Neural cell (in vitro differentiated cells): Measurements from ENCODE around the gene ANKFN1. TPM values are rescaled to one million over a fixed set of nuclear protein-coding genes. Genes with fewer than 3 reads are reported as not detected.

ENCODE experiments used
- H2AFZ ChIP-seq: fragments of 200-600, 300-800 bp; sonication (generic), shearing (Covaris generic); 2 replicates; pipeline ENCODE4 v1.6.0; 2014; ENCODE audit warnings: low read depth, mild to moderate bottlenecking, antibody characterized with exemption, low read length, moderate library complexity
- H3F3A ChIP-seq: fragments of 200-600 bp; shearing (Covaris generic); 2 replicates; pipeline ENCODE4 v1.6.1; 2016; ENCODE audit warnings: mild to moderate bottlenecking, moderate library complexity, mixed read lengths, antibody characterized with exemption, low read length; ENCODE audit not compliant: insufficient read depth, poor library complexity, severe bottlenecking
- H3K27ac ChIP-seq: fragments of 200-600, 300-800 bp; sonication (generic), shearing (Covaris generic); 2 replicates; pipeline ENCODE4 v1.5.1; 2014; ENCODE audit warnings: mild to moderate bottlenecking, low read length, moderate library complexity
- H3K27me3 ChIP-seq: fragments of 300-800, 200-600 bp; sonication (generic), shearing (Covaris generic); 2 replicates; pipeline ENCODE4 v1.6.0; 2014; ENCODE audit warnings: mild to moderate bottlenecking, low read depth, low read length, moderate library complexity; ENCODE audit not compliant: insufficient read depth
- H3K36me3 ChIP-seq: fragments of 300-800, 200-600 bp; sonication (generic), shearing (Covaris generic); 2 replicates; pipeline ENCODE4 v1.5.1; 2014; ENCODE audit warnings: mild to moderate bottlenecking, antibody characterized with exemption, low read length, moderate library complexity; ENCODE audit not compliant: insufficient read depth
- H3K4me2 ChIP-seq: fragments of 300-800, 200-600 bp; sonication (generic), shearing (Covaris generic); 2 replicates; pipeline ENCODE4 v1.6.0; 2014; ENCODE audit warnings: mild to moderate bottlenecking, low read length
- H3K4me3 ChIP-seq: fragments of 300-800, 200-600 bp; sonication (generic), shearing (Covaris generic); 2 replicates; pipeline ENCODE4 v1.5.1; 2014; ENCODE audit warnings: mild to moderate bottlenecking, low read length, moderate library complexity
- H3K79me2 ChIP-seq: fragments of 200-600 bp; shearing (Covaris generic); replicated peaks from 2 replicates; pipeline ENCODE4 v1.6.0; 2014; ENCODE audit warnings: mild to moderate bottlenecking, low read length, moderate library complexity; ENCODE audit not compliant: insufficient read depth
- H3K9ac ChIP-seq: fragments of 300-800, 200-600 bp; sonication (generic), shearing (Covaris generic); 2 replicates; pipeline ENCODE4 v1.6.1; 2016; ENCODE audit warnings: mild to moderate bottlenecking, low read length, mixed read lengths
- H3K9me2 ChIP-seq: fragments of 200-600 bp; shearing (Covaris generic); 2 replicates; pipeline ENCODE4 v1.6.1; 2016; ENCODE audit warnings: mild to moderate bottlenecking, low read length, mixed read lengths; ENCODE audit not compliant: insufficient read depth
- H3K9me3 ChIP-seq: fragments of 200-600, 300-800 bp; sonication (generic), shearing (Covaris generic); 2 replicates; pipeline ENCODE4 v1.6.1; 2016; ENCODE audit warnings: mild to moderate bottlenecking, mixed run types, low read length, moderate library complexity, mixed read lengths
- H4K20me1 ChIP-seq: fragments of 200-600 bp; shearing (Covaris generic); 2 replicates; pipeline ENCODE4 v1.6.1; 2016; ENCODE audit warnings: mild to moderate bottlenecking, mixed run types; ENCODE audit not compliant: insufficient read depth
- EP300 ChIP-seq: fragments of 450-650 bp; conservative IDR thresholded peaks from 2 replicates; pipeline ENCODE4 v1.6.1; 2014; ENCODE audit warnings: antibody characterized with exemption, mild to moderate bottlenecking, moderate library complexity; ENCODE audit not compliant: poor library complexity, severe bottlenecking
- EZH2 ChIP-seq: fragments of 200-600, 300-800 bp; shearing (Covaris generic), sonication (generic); IDR thresholded peaks from 2 replicates; pipeline ENCODE4 v1.6.1; 2014; ENCODE audit warnings: antibody characterized with exemption, low read length, borderline replicate concordance, mild to moderate bottlenecking; ENCODE audit not compliant: insufficient read depth, poor library complexity, severe bottlenecking
- MXI1 ChIP-seq: fragments of 450-650 bp; conservative IDR thresholded peaks from 2 replicates; pipeline ENCODE4 v1.6.1; 2014; ENCODE audit warnings: antibody characterized with exemption, mild to moderate bottlenecking; ENCODE audit not compliant: poor library complexity, severe bottlenecking
- POLR2AphosphoS5 ChIP-seq: IDR thresholded peaks from 2 replicates; pipeline ENCODE4 v1.6.1; 2012
- RAD21 ChIP-seq: fragments of 450-650 bp; conservative IDR thresholded peaks from 2 replicates; pipeline ENCODE4 v1.6.1; 2014; ENCODE audit warnings: antibody characterized with exemption, mild to moderate bottlenecking, moderate library complexity
- SMC3 ChIP-seq: fragments of 450-650 bp; conservative IDR thresholded peaks from 2 replicates; pipeline ENCODE4 v1.6.1; 2014; ENCODE audit warnings: antibody characterized with exemption, mild to moderate bottlenecking, moderate library complexity; ENCODE audit not compliant: poor library complexity
- TAF1 ChIP-seq: IDR thresholded peaks from 2 replicates; pipeline ENCODE4 v1.6.1; 2012; ENCODE audit warnings: low read depth
- polyA plus RNA-seq: library from polyadenylated mRNA; depleted of rRNA; stranded (reverse); fragments of >200 nt; gene quantifications from 2 replicates; pipeline ENCODE4 v1.2.3, GENCODE V29; 2014
- TF ChIP-seq, protein P1 (sequence below): fragments of 450-650 bp; IDR thresholded peaks from 2 replicates; pipeline ENCODE4 v1.5.1; 2014; ENCODE audit warnings: antibody characterized with exemption, mild to moderate bottlenecking, moderate library complexity; ENCODE audit not compliant: poor library complexity, severe bottlenecking
- TF ChIP-seq, protein P2 (sequence below): IDR thresholded peaks from 2 replicates; pipeline ENCODE4 v1.6.1; 2012; ENCODE audit warnings: borderline replicate concordance

ANKFN1 gene
- polyA plus RNA-seq, 1 donor from 2014 or later, result 0.14 TPM

- Histone ChIP-seq H3K79me2 (no peaks in the 10 kb centered on the region), H3K9me3 (no peaks in the 10 kb centered on the region), H4K20me1 (no peaks in the 10 kb centered on the region), H3K27ac (no peak overlapping the region), H3K27me3 (no peaks in the 10 kb centered on the region), H3K4me3 (no peak overlapping the region), H3K36me3 (no peaks in the 10 kb centered on the region), H3K9ac (no peak overlapping the region), H2AFZ (no peak overlapping the region), H3F3A (no peaks in the 10 kb centered on the region), H3K9me2 (no peaks in the 10 kb centered on the region), H3K4me2 (no peak overlapping the region)
- no peak for TF ChIP-seq EP300
- TF ChIP-seq, protein P1, sequence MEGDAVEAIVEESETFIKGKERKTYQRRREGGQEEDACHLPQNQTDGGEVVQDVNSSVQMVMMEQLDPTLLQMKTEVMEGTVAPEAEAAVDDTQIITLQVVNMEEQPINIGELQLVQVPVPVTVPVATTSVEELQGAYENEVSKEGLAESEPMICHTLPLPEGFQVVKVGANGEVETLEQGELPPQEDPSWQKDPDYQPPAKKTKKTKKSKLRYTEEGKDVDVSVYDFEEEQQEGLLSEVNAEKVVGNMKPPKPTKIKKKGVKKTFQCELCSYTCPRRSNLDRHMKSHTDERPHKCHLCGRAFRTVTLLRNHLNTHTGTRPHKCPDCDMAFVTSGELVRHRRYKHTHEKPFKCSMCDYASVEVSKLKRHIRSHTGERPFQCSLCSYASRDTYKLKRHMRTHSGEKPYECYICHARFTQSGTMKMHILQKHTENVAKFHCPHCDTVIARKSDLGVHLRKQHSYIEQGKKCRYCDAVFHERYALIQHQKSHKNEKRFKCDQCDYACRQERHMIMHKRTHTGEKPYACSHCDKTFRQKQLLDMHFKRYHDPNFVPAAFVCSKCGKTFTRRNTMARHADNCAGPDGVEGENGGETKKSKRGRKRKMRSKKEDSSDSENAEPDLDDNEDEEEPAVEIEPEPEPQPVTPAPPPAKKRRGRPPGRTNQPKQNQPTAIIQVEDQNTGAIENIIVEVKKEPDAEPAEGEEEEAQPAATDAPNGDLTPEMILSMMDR, result no peak
- no peak for TF ChIP-seq SMC3
- TF ChIP-seq TAF1, result no peak
- TF ChIP-seq MXI1, result no peak
- no peak for TF ChIP-seq RAD21
- TF ChIP-seq, protein P2, sequence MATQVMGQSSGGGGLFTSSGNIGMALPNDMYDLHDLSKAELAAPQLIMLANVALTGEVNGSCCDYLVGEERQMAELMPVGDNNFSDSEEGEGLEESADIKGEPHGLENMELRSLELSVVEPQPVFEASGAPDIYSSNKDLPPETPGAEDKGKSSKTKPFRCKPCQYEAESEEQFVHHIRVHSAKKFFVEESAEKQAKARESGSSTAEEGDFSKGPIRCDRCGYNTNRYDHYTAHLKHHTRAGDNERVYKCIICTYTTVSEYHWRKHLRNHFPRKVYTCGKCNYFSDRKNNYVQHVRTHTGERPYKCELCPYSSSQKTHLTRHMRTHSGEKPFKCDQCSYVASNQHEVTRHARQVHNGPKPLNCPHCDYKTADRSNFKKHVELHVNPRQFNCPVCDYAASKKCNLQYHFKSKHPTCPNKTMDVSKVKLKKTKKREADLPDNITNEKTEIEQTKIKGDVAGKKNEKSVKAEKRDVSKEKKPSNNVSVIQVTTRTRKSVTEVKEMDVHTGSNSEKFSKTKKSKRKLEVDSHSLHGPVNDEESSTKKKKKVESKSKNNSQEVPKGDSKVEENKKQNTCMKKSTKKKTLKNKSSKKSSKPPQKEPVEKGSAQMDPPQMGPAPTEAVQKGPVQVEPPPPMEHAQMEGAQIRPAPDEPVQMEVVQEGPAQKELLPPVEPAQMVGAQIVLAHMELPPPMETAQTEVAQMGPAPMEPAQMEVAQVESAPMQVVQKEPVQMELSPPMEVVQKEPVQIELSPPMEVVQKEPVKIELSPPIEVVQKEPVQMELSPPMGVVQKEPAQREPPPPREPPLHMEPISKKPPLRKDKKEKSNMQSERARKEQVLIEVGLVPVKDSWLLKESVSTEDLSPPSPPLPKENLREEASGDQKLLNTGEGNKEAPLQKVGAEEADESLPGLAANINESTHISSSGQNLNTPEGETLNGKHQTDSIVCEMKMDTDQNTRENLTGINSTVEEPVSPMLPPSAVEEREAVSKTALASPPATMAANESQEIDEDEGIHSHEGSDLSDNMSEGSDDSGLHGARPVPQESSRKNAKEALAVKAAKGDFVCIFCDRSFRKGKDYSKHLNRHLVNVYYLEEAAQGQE, result no peak
- TF ChIP-seq EZH2, result no peak
- no peak for TF ChIP-seq POLR2AphosphoS5
Observed at GRCh38 chr17:56111706-56112485, 41.4 kb upstream of the ANKFN1 start.

DNA sequence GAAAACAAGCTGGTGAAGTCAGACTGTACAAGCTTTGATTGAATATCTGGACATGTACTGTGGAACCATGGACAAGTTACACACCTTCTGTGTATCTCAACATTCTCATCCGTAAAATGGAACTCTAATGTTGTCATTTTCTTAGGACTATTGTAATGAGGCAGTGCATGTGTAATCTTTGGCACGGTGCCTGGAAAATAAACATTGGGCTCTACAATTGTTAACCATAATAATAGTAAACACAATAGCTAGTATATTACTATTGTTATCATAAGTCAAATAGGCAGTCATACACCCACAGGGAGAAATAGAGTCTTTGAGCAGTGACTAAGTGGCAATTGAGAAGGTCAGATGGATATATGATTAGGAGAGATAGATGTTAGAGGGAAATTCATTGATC lies 39.8 kb upstream of the ANKFN1 start:
- no peak overlapping the region for H3K9ac ChIP-seq
- H3K27me3 ChIP-seq, result no peaks in the 10 kb centered on the region
- no peak overlapping the region for H3K4me3 ChIP-seq

More for the DNA sequence above, 39.8 kb upstream of the ANKFN1 start:
- no peaks in the 10 kb centered on the region for H4K20me1 ChIP-seq
- H3K4me2 ChIP-seq, result no peak overlapping the region
- H2AFZ ChIP-seq, result no peak overlapping the region
- H3K27ac ChIP-seq, result no peak overlapping the region
- no peaks in the 10 kb centered on the region for H3K9me2 ChIP-seq
- H3K36me3 ChIP-seq, result no peaks in the 10 kb centered on the region
- TF ChIP-seq POLR2AphosphoS5, result no peak
- TF ChIP-seq EP300, result no peak
- no peak for TF ChIP-seq MXI1
- no peak for TF ChIP-seq EZH2
- no peak for TF ChIP-seq RAD21
- TF ChIP-seq, protein P1, result no peak
- H3F3A ChIP-seq, result no peaks in the 10 kb centered on the region
- H3K9me3 ChIP-seq, result no peaks in the 10 kb centered on the region
- H3K79me2 ChIP-seq, result no peaks in the 10 kb centered on the region
